RWPE2 (cell line): ENCODE results near the gene KIAA1217.
A peak's percentile ranks its signal among the peaks of the same experiment; 100 is the strongest.

Source experiments
- ATAC-seq: fragments of 200-7000 bp; cut with Tn5 transposase; 3 replicates; pipeline ENCODE4 v1.9.1; 2021; ENCODE audit warnings: low read depth
- DNase-seq: peaks from one replicate; pipeline ENCODE4 v3.0.0-alpha.2; 2020; ENCODE audit warnings: low spot score
- H3K27ac ChIP-seq: fragments of 450-650 bp; 2 replicates; pipeline ENCODE4 v1.5.1; 2017; ENCODE audit warnings: mild to moderate bottlenecking; ENCODE audit not compliant: poor library complexity, severe bottlenecking
- H3K27me3 ChIP-seq: fragments of 250-450 bp; sonication (Bioruptor Pico); 2 replicates; pipeline ENCODE4 v1.5.1; 2021; ENCODE audit warnings: mild to moderate bottlenecking, moderate library complexity; ENCODE audit not compliant: insufficient read depth, poor library complexity, severe bottlenecking
- H3K36me3 ChIP-seq: fragments of 250-450 bp; sonication (Bioruptor Pico); 2 replicates; pipeline ENCODE4 v1.5.1; 2020; ENCODE audit warnings: low read depth, mild to moderate bottlenecking, moderate library complexity
- H3K4me1 ChIP-seq: fragments of 250-450 bp; sonication (Bioruptor Pico); 2 replicates; pipeline ENCODE4 v1.5.1; 2021; ENCODE audit warnings: mild to moderate bottlenecking, moderate library complexity; ENCODE audit not compliant: insufficient read depth, poor library complexity, severe bottlenecking
- H3K4me3 ChIP-seq: fragments of 250-450 bp; sonication (Bioruptor Pico); 2 replicates; pipeline ENCODE4 v1.5.1; 2021; ENCODE audit warnings: mild to moderate bottlenecking, moderate library complexity; ENCODE audit not compliant: severe bottlenecking
- H3K9me3 ChIP-seq: fragments of 250-450 bp; sonication (Bioruptor Pico); 2 replicates; pipeline ENCODE4 v1.5.1; 2021; ENCODE audit warnings: mild to moderate bottlenecking, moderate library complexity; ENCODE audit not compliant: severe bottlenecking
- TF ChIP-seq, protein P1 (sequence below): fragments of 450-650 bp; IDR thresholded peaks from one replicate; pipeline ENCODE4 v1.5.1; 2017; ENCODE audit warnings: mild to moderate bottlenecking, moderate library complexity; ENCODE audit not compliant: poor library complexity, severe bottlenecking

The KIAA1217 gene

DNA sequence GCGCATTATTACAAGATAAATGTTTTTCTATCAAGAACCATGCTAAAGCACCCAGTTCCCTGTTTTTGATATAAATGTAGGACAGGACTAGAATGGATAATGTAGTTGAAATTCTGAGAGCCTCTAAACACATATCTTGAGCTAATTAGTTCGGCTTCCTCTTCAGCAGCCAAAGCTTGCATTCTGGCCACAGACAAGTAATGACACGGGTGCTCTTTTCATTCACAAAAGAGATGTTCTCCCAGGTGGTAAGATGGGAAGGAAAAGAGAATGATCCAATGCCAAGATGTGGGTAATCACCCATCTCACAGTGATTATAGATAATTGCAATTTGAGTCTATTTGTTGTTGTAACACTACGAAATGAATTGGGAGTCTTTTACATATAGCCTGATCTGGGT lies 246.5 kb downstream of the KIAA1217 start:
- ATAC-seq, result no peak
- H3K36me3 ChIP-seq, result no peaks in the 10 kb centered on the region
- peaks cover 26% of the 10 kb centered on the region for H3K4me1 ChIP-seq
- H3K27ac ChIP-seq, result peak overlapping the region; percentile 74
- no peaks in the 10 kb centered on the region for H3K9me3 ChIP-seq
- no peaks in the 10 kb centered on the region for H3K27me3 ChIP-seq
- no peak overlapping the region for H3K4me3 ChIP-seq
- TF ChIP-seq, protein P1, sequence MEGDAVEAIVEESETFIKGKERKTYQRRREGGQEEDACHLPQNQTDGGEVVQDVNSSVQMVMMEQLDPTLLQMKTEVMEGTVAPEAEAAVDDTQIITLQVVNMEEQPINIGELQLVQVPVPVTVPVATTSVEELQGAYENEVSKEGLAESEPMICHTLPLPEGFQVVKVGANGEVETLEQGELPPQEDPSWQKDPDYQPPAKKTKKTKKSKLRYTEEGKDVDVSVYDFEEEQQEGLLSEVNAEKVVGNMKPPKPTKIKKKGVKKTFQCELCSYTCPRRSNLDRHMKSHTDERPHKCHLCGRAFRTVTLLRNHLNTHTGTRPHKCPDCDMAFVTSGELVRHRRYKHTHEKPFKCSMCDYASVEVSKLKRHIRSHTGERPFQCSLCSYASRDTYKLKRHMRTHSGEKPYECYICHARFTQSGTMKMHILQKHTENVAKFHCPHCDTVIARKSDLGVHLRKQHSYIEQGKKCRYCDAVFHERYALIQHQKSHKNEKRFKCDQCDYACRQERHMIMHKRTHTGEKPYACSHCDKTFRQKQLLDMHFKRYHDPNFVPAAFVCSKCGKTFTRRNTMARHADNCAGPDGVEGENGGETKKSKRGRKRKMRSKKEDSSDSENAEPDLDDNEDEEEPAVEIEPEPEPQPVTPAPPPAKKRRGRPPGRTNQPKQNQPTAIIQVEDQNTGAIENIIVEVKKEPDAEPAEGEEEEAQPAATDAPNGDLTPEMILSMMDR, result no peak
- no peak for DNase-seq

DNA sequence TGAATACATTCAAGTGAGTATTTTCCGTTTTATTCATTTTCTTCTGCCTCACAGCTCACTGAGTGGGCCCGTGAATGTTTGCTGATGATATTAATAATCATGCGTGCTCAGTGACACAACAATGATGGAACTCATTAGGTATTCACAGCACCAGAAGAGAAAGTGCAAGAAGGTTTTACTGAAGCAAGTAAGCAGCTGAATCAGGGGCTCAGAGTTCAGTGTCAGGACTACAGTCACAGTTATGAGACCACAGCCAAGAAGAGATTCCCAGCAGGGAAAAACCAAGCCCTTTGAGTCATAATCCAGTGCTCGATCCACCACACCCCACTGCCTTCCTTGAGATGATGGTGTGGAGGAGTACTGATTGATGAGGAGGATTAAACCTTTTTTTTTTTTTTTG lies 247.4 kb downstream of the KIAA1217 start:
- Histone ChIP-seq H3K4me1 (peaks cover 26% of the 10 kb centered on the region), H3K36me3 (no peaks in the 10 kb centered on the region), H3K27me3 (no peaks in the 10 kb centered on the region), H3K4me3 (no peak overlapping the region), H3K9me3 (no peaks in the 10 kb centered on the region), H3K27ac (peak overlapping the region; percentile 74)
- ATAC-seq (peak; percentile 64), DNase-seq (no peak)
- TF ChIP-seq, protein P1, result no peak

DNA sequence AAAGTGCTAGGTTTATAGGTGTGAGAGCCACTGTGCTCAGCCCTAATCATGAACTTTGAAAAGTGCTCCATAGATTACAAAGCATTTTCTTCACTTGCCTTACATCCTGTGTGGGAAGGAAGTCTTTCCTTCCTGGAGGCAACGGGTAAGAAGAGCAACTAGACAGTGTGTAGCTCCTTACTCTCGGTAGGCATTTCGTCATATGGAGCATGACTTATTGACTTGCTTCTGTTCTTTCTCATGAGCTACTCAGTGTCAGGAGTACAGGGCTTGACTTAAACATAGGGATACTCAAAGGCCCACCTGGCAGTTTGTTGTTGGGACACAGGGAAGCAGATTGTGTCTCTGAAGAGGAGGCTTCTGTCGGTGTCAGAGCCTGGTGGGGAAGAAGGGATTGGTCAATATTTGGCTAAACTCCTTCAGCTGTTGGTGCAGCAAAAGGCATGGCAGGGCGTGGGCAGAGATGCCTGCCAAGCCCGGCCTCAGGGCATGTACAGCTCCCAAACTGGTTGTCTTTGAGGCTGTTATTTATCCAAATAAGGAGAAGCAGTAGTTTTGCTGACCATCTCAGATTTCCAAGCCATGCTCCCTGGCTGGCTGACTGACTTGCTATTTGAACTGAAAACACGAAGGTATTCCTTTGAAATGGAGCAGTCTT lies 248.9 kb downstream of the KIAA1217 start:
- H3K27me3 ChIP-seq, result no peaks in the 10 kb centered on the region
- TF ChIP-seq, protein P1, result no peak
- DNase-seq (peak; percentile 76), ATAC-seq (peak; percentile 84)
- no peaks in the 10 kb centered on the region for H3K36me3 ChIP-seq
- H3K4me1 ChIP-seq, result peaks cover 30% of the 10 kb centered on the region
- no peaks in the 10 kb centered on the region for H3K9me3 ChIP-seq
- no peak overlapping the region for H3K4me3 ChIP-seq
- peak overlapping the region; percentile 74 for H3K27ac ChIP-seq

DNA sequence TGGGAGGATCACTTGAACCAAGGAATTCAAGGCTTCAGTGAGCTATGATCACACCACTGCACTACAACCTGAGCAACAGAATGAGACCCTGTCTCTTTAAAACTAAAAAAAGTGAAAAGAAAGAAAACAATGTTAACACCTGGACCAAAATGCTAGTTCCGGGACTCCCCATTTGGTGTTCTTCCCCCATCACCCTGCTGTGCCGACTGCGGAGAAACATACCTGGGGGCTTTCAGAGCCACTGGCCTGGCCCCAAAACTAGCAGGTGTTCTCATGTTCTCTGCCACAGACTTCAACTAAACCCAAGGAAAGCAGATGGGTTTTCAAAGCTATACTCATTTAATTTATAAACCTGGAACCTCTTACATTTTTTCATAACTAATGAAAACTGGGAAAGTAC lies 250.9 kb downstream of the KIAA1217 start:
- no peak for ATAC-seq
- H3K36me3 ChIP-seq, result no peaks in the 10 kb centered on the region
- peaks cover 48% of the 10 kb centered on the region for H3K4me1 ChIP-seq
- no peaks in the 10 kb centered on the region for H3K9me3 ChIP-seq
- TF ChIP-seq, protein P1, result no peak
- no peak overlapping the region for H3K4me3 ChIP-seq
- no peaks in the 10 kb centered on the region for H3K27me3 ChIP-seq
- no peak for DNase-seq
- H3K27ac ChIP-seq, result no peak overlapping the region

DNA sequence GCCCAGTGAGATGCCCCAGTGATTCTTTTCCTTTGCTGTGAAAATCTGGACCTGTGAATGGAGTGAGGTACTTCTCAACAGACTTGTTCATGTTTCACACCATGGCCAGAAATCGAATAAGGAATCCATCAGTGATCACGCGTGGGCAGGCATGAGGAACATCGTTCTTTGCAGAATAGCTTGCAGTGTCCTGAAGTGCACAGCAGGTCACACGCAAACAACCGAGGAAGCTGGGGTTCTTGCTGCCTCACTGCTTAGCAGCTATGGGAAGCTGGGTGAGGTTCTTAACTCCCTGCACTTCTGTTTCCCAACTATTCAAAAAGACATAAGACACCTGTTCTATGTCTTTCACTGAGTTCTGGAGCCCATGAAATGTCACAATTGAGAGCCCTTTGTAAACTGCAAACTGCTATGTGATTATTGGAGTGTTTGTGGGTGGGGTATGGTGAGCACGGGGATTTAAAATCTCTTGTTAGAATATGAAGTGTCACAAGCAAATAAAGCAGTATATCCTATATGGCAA lies 253.4 kb downstream of the KIAA1217 start:
- Histone ChIP-seq H3K27me3 (no peaks in the 10 kb centered on the region), H3K4me3 (no peak overlapping the region), H3K9me3 (no peaks in the 10 kb centered on the region), H3K27ac (peak overlapping the region; percentile 95), H3K36me3 (no peaks in the 10 kb centered on the region), H3K4me1 (peaks cover 46% of the 10 kb centered on the region)
- TF ChIP-seq, protein P1, result no peak
- DNase-seq (no peak), ATAC-seq (no peak)
